ENCODE measurements around the gene TTC13. TPM values are rescaled to one million over a fixed set of nuclear protein-coding genes. Genes with fewer than 3 reads are reported as not detected.

TTC13 gene, protein sequence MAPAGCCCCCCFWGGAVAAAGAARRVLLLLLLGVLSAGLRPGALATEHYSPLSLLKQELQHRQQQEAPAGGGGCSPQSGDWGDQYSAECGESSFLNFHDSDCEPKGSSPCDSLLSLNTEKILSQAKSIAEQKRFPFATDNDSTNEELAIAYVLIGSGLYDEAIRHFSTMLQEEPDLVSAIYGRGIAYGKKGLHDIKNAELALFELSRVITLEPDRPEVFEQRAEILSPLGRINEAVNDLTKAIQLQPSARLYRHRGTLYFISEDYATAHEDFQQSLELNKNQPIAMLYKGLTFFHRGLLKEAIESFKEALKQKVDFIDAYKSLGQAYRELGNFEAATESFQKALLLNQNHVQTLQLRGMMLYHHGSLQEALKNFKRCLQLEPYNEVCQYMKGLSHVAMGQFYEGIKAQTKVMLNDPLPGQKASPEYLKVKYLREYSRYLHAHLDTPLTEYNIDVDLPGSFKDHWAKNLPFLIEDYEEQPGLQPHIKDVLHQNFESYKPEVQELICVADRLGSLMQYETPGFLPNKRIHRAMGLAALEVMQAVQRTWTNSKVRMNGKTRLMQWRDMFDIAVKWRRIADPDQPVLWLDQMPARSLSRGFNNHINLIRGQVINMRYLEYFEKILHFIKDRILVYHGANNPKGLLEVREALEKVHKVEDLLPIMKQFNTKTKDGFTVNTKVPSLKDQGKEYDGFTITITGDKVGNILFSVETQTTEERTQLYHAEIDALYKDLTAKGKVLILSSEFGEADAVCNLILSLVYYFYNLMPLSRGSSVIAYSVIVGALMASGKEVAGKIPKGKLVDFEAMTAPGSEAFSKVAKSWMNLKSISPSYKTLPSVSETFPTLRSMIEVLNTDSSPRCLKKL
- total RNA-seq = 19.7 and 20.9 TPM in 2 replicates
- long read RNA-seq, partial matches to known transcripts = 4 of 12 reads
- long read RNA-seq, other reads (novel, unspliced or antisense) = 8 of 12 reads

DNA sequence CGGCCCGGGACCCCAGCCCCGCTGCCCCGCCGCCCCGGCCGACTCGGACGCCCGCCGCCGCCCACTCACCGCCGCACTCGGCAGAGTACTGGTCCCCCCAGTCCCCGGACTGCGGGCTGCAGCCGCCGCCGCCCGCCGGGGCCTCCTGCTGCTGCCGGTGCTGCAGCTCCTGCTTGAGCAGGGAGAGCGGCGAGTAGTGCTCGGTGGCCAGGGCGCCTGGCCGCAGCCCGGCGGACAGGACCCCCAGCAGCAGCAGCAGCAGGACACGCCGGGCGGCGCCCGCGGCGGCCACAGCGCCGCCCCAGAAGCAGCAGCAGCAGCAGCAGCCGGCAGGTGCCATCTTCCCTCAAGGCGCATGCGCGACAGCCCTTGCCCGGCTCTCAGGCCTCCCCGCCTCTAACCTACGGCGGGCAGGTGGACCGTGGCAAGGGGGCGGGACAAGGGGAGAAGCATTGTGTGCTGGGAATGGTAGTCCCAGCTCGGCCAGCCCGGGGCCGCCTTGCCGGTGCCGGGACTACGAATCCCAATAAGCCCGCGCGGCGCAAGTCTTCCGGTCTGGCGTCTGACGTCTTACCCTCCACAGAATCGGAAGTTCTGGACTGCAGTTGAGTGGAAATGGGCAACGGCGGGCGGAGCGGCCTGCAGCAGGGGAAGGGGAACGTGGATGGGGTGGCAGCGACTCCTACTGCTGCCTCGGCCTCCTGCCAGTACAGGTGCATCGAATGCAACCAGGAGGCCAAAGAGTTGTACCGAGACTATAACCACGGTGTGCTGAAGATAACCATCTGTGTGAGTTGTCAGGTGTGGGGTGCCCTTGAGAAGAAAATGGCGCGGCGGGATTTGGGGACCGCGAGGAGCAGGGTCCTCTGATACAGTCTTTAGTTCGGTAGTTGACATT, at the start of gene TTC13, which contains the start of gene ARV1:
Gene TTC13, minus strand, starts transcription at position 371 of the 898 bp plus-strand sequence. Its CDS starts 31 bp downstream, at position 340.
Gene ARV1, plus strand, starts transcription at position 604 of the 898 bp plus-strand sequence. Its CDS starts 12 bp downstream, at position 616.
- TF ChIP-seq, protein P1, sequence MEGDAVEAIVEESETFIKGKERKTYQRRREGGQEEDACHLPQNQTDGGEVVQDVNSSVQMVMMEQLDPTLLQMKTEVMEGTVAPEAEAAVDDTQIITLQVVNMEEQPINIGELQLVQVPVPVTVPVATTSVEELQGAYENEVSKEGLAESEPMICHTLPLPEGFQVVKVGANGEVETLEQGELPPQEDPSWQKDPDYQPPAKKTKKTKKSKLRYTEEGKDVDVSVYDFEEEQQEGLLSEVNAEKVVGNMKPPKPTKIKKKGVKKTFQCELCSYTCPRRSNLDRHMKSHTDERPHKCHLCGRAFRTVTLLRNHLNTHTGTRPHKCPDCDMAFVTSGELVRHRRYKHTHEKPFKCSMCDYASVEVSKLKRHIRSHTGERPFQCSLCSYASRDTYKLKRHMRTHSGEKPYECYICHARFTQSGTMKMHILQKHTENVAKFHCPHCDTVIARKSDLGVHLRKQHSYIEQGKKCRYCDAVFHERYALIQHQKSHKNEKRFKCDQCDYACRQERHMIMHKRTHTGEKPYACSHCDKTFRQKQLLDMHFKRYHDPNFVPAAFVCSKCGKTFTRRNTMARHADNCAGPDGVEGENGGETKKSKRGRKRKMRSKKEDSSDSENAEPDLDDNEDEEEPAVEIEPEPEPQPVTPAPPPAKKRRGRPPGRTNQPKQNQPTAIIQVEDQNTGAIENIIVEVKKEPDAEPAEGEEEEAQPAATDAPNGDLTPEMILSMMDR (conservative IDR thresholded peaks at IDR 0.05) = peak; percentile 61
- peak; percentile 93 for DNase-seq (ENCODE audit: low read depth, low spot score)
- Mint-ChIP-seq H3K36me3 (ENCODE audit: low read depth) (no peaks in the 10 kb centered on the region), H3K9me3 (no peaks in the 10 kb centered on the region), H3K27ac (ENCODE audit: unreplicated experiment) (peak within 1 kb of the TSS; percentile 85), H3K4me1 (peaks cover 24% of the 10 kb centered on the region), H3K4me3 (peak within 1 kb of the TSS; percentile 95), H3K27me3 (ENCODE audit: low read depth) (no peaks in the 10 kb centered on the region)

DNA sequence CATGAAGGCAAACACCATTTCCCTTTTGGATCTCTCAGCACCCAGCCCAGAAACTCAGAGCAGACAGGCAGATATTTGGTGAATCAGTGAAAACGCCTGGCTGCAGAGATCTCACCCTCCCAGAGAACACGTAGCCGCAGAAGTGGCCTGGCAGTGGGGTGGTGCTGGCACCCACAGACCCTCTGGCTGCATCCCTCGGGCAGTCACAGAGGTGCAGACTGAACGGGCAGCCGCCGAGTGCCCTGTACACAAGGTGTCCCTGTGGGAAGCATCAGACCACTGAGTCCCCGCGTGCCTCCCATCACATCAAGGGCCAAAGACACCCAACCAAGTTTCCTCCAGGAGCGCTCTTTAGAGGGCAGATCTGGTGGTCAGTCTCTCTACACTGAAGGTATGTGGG, 49.3 kb upstream of the TTC13 start:
- Mint-ChIP-seq H3K9me3 (no peaks in the 10 kb centered on the region), H3K27ac (ENCODE audit: unreplicated experiment) (peak overlapping the region; percentile 54), H3K4me1 (peaks cover 11% of the 10 kb centered on the region), H3K27me3 (ENCODE audit: low read depth) (no peaks in the 10 kb centered on the region), H3K4me3 (no peak overlapping the region), H3K36me3 (ENCODE audit: low read depth) (peaks cover 5% of the 10 kb centered on the region)
- TF ChIP-seq, protein P1 (conservative IDR thresholded peaks at IDR 0.05) = no peak
- DNase-seq (ENCODE audit: low read depth, low spot score) = no peak

DNA sequence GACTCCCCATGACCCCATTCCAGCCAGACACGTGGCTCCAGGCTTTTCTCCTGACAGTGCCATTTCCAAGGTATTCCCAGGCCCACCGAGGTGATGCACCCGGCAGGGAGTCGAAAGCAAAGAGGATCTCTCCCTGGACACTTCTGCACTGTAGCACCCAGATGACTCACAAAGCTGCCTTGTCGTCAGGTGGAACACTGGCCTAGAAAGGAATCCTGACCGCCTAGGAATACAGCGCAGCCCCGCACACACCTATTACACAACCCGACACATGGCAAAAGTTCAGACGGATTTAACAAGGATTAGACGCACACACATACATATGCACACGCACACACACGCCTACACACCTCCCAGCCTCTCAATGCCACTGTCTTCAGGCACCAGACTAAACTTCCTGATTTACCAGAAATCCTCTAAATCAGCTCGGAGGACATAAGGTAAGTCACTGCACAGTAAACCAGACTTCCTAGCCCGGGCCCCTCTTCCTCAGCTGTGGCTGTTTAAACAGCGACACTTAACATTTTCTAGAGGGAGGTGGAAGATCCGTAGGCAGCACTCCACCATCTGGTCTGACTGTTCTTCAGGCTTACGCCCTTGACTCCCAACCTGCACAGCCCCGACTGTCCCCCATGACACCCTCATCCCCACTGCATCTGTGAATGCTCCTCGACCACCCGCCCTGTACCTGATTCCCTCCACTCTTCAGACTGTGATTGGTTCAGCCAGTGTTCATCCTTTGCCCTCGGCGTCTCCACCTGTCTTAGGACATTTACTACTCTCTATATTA, 48.7 kb upstream of the TTC13 start:
- Mint-ChIP-seq H3K9me3 (no peaks in the 10 kb centered on the region), H3K36me3 (ENCODE audit: low read depth) (peaks cover 7% of the 10 kb centered on the region), H3K4me3 (no peak overlapping the region), H3K27me3 (ENCODE audit: low read depth) (no peaks in the 10 kb centered on the region), H3K4me1 (peaks cover 11% of the 10 kb centered on the region), H3K27ac (ENCODE audit: unreplicated experiment) (peak overlapping the region; percentile 54)
- no peak for DNase-seq (ENCODE audit: low read depth, low spot score)
- TF ChIP-seq, protein P1 (conservative IDR thresholded peaks at IDR 0.05) = no peak

DNA sequence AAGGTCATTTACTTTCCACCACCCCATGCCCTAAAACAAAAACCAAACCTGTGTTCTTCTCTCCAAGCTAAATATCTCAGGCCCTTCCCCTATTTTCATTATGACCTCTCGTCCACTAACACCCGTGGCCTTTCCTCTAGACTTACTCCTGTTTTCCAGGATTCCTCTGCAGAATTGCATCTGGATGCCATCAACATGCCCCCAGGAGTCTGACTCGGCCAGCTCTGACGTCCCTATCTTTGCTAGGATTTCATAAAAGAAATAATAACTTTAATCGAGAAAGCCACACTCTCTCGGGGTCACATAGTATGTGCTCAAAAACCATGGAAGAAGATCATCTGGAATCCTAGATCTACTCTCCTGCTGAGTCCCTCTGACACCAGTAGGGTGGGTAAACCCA, 47.9 kb upstream of the TTC13 start:
- no peak for DNase-seq (ENCODE audit: low read depth, low spot score)
- TF ChIP-seq, protein P1 (conservative IDR thresholded peaks at IDR 0.05) = no peak
- Mint-ChIP-seq H3K36me3 (ENCODE audit: low read depth) (peaks cover 11% of the 10 kb centered on the region), H3K4me3 (no peak overlapping the region), H3K27me3 (ENCODE audit: low read depth) (no peaks in the 10 kb centered on the region), H3K4me1 (peaks cover 13% of the 10 kb centered on the region), H3K9me3 (no peaks in the 10 kb centered on the region), H3K27ac (ENCODE audit: unreplicated experiment) (no peak overlapping the region)
